GM18498 (cell line): ENCODE results near the gene EID3.

Source experiments
- ATAC-seq: cut with Tn5 transposase; IDR thresholded peaks from one replicate; pipeline ENCODE4 v1.9.1; 2021; ENCODE audit warnings: mild to moderate bottlenecking, moderate library complexity; ENCODE audit not compliant: unreplicated experiment

EID3 gene

GRCh38 chr12:104333692-104334255 lies 30.2 kb downstream of the EID3 start:
- no peak for ATAC-seq

GRCh38 chr12:104334581-104334980 lies 31.0 kb downstream of the EID3 start:
- ATAC-seq: no peak

GRCh38 chr12:104336115-104336514 lies 32.6 kb downstream of the EID3 start:
- no peak for ATAC-seq

GRCh38 chr12:104337030-104337558 lies 33.6 kb downstream of the EID3 start:
- ATAC-seq: no peak

GRCh38 chr12:104339663-104340062 lies 36.1 kb downstream of the EID3 start:
- ATAC-seq: no peak

- ATAC-seq: no peak
Measured at GRCh38 chr12:104340177-104340576, 36.6 kb downstream of the EID3 start.

- no peak for ATAC-seq
Measured at GRCh38 chr12:104340925-104341611, 37.5 kb downstream of the EID3 start.

GRCh38 chr12:104342147-104342546 lies 38.6 kb downstream of the EID3 start:
- ATAC-seq: no peak

- ATAC-seq: no peak
Measured at GRCh38 chr12:104342635-104343249, 39.2 kb downstream of the EID3 start.

- ATAC-seq: no peak
Measured at GRCh38 chr12:104344682-104345081, 41.1 kb downstream of the EID3 start.

- no peak for ATAC-seq
Measured at GRCh38 chr12:104345234-104346066, 41.9 kb downstream of the EID3 start.

- no peak for ATAC-seq
Measured at GRCh38 chr12:104347374-104348075, 44.0 kb downstream of the EID3 start.

GRCh38 chr12:104348283-104348993 lies 44.9 kb downstream of the EID3 start:
- ATAC-seq: no peak

- ATAC-seq: no peak
Measured at GRCh38 chr12:104348994-104349494, 45.5 kb downstream of the EID3 start.

- ATAC-seq: no peak
Measured at GRCh38 chr12:104350211-104351056, 46.9 kb downstream of the EID3 start.

- ATAC-seq: no peak
Measured at GRCh38 chr12:104351057-104351983, 47.8 kb downstream of the EID3 start.

GRCh38 chr12:104352106-104352713 lies 48.7 kb downstream of the EID3 start:
- ATAC-seq: no peak
